ENCODE results near the gene KLHL4.
"Not testable (repeated sequence)": the region's sequence is repeated elsewhere in the genome, so short reads cannot be mapped to it uniquely, and the experiment has no call there.

KLHL4 gene

GRCh38 chrX:87636533-87636932 is 118.9 kb downstream of the KLHL4 start:
- no peak for DNase-seq (ENCODE audit: low read depth)
- no peak overlapping the region for H3K4me3 ChIP-seq (ENCODE audit: low read depth, low read length)
- TF ChIP-seq CTCF (IDR thresholded peaks at IDR 0.05; ENCODE audit: control insufficient read depth, extremely low read depth, insufficient read depth) = no peak

- DNase-seq (ENCODE audit: low read depth); H3K4me3 ChIP-seq (ENCODE audit: low read depth, low read length): not testable (repeated sequence)
Measured at GRCh38 chrX:87641439-87641838, 123.8 kb downstream of the KLHL4 start.

GRCh38 chrX:87661761-87662160 is 144.2 kb downstream of the KLHL4 start:
- no peak for DNase-seq (ENCODE audit: low read depth)
- TF ChIP-seq CTCF (IDR thresholded peaks at IDR 0.05; ENCODE audit: control insufficient read depth, extremely low read depth, insufficient read depth) = no peak
- no peak overlapping the region for H3K4me3 ChIP-seq (ENCODE audit: low read depth, low read length)

GRCh38 chrX:87663421-87663820 is 145.8 kb downstream of the KLHL4 start:
- DNase-seq (ENCODE audit: low read depth) = no peak
- TF ChIP-seq CTCF (IDR thresholded peaks at IDR 0.05; ENCODE audit: control insufficient read depth, extremely low read depth, insufficient read depth) = no peak
- H3K4me3 ChIP-seq (ENCODE audit: low read depth, low read length) = no peak overlapping the region

- no peak for DNase-seq (ENCODE audit: low read depth)
- H3K4me3 ChIP-seq (ENCODE audit: low read depth, low read length) = no peak overlapping the region
- TF ChIP-seq CTCF (IDR thresholded peaks at IDR 0.05; ENCODE audit: control insufficient read depth, extremely low read depth, insufficient read depth) = peak; percentile 50
Measured at GRCh38 chrX:87664381-87664780, 146.8 kb downstream of the KLHL4 start.

GRCh38 chrX:87679849-87680248 is 162.2 kb downstream of the KLHL4 start:
- TF ChIP-seq CTCF (IDR thresholded peaks at IDR 0.05; ENCODE audit: control insufficient read depth, extremely low read depth, insufficient read depth) = no peak
- no peak overlapping the region for H3K4me3 ChIP-seq (ENCODE audit: low read depth, low read length)
- DNase-seq (ENCODE audit: low read depth) = no peak

- no peak for DNase-seq (ENCODE audit: low read depth)
- TF ChIP-seq CTCF (IDR thresholded peaks at IDR 0.05; ENCODE audit: control insufficient read depth, extremely low read depth, insufficient read depth) = no peak
- no peak overlapping the region for H3K4me3 ChIP-seq (ENCODE audit: low read depth, low read length)
Measured at GRCh38 chrX:87687703-87688102, 170.1 kb downstream of the KLHL4 start.

GRCh38 chrX:87688113-87688748 is 170.6 kb downstream of the KLHL4 start:
- H3K4me3 ChIP-seq (ENCODE audit: low read depth, low read length); DNase-seq (ENCODE audit: low read depth): not testable (repeated sequence)

GRCh38 chrX:87689218-87689617 is 171.6 kb downstream of the KLHL4 start:
- DNase-seq (ENCODE audit: low read depth); H3K4me3 ChIP-seq (ENCODE audit: low read depth, low read length): not testable (repeated sequence)

Measured in LNCaP clone FGC (cell line).